ENCODE measurements around the gene CHCHD6.

The CHCHD6 gene

GRCh38 chr3:126917232-126917804, 213.3 kb downstream of the CHCHD6 start:
- no peak for TF ChIP-seq CTCF (conservative IDR thresholded peaks at IDR 0.05)
- no peak overlapping the region for H3K27ac ChIP-seq

GRCh38 chr3:126918355-126918821, 214.3 kb downstream of the CHCHD6 start:
- no peak overlapping the region for H3K27ac ChIP-seq
- TF ChIP-seq CTCF (conservative IDR thresholded peaks at IDR 0.05): no peak

GRCh38 chr3:126921085-126921824, 217.2 kb downstream of the CHCHD6 start:
- no peak for TF ChIP-seq CTCF (conservative IDR thresholded peaks at IDR 0.05)
- no peak overlapping the region for H3K27ac ChIP-seq

GRCh38 chr3:126922466-126922865, 218.4 kb downstream of the CHCHD6 start:
- no peak overlapping the region for H3K27ac ChIP-seq
- TF ChIP-seq CTCF (conservative IDR thresholded peaks at IDR 0.05): no peak

GRCh38 chr3:126923423-126923822, 219.4 kb downstream of the CHCHD6 start:
- TF ChIP-seq CTCF (conservative IDR thresholded peaks at IDR 0.05): no peak
- no peak overlapping the region for H3K27ac ChIP-seq

- no peak overlapping the region for H3K27ac ChIP-seq
- TF ChIP-seq CTCF (conservative IDR thresholded peaks at IDR 0.05): no peak
Observed at GRCh38 chr3:126923895-126924294, 219.9 kb downstream of the CHCHD6 start.

GRCh38 chr3:126924458-126924857, 220.4 kb downstream of the CHCHD6 start:
- no peak for TF ChIP-seq CTCF (conservative IDR thresholded peaks at IDR 0.05)
- H3K27ac ChIP-seq: no peak overlapping the region
